OCI-LY7 (cell line): ENCODE data around the gene PAX7.

Source experiments
- EZH2phosphoT487 ChIP-seq: fragments of 200-600 bp; sonication (generic); IDR thresholded peaks from 2 replicates; pipeline ENCODE4 v1.6.1; 2018; ENCODE audit warnings: low read depth, borderline replicate concordance, mild to moderate bottlenecking, mixed run types, antibody characterized with exemption, low read length, moderate library complexity, mixed read lengths
- TF ChIP-seq, protein P1 (sequence below): fragments of 200-600 bp; sonication (generic); conservative IDR thresholded peaks from 2 replicates; pipeline ENCODE4 v1.5.1; 2014; ENCODE audit warnings: mild to moderate bottlenecking, antibody characterized with exemption, low read length, moderate library complexity, mixed read lengths

DNA sequence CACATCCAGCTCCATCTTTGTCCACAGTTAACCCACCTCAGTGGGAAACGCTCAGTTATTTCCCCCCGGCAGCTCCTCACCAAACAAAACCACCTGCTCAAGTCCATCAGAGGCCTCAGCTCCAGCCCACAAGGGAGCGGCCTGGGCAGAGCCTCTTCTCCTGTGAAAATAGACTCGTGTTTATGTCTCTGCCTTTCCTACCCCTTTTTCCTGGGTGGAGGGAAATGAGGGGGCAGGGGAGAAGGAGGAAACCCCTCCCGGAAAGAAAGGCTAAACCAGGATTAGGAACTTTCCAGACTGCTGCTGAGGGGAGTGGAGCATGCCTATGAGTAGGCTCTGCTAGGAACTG lies 81.6 kb downstream of the PAX7 start:
- TF ChIP-seq, protein P1, sequence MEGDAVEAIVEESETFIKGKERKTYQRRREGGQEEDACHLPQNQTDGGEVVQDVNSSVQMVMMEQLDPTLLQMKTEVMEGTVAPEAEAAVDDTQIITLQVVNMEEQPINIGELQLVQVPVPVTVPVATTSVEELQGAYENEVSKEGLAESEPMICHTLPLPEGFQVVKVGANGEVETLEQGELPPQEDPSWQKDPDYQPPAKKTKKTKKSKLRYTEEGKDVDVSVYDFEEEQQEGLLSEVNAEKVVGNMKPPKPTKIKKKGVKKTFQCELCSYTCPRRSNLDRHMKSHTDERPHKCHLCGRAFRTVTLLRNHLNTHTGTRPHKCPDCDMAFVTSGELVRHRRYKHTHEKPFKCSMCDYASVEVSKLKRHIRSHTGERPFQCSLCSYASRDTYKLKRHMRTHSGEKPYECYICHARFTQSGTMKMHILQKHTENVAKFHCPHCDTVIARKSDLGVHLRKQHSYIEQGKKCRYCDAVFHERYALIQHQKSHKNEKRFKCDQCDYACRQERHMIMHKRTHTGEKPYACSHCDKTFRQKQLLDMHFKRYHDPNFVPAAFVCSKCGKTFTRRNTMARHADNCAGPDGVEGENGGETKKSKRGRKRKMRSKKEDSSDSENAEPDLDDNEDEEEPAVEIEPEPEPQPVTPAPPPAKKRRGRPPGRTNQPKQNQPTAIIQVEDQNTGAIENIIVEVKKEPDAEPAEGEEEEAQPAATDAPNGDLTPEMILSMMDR = no peak
- no peak for TF ChIP-seq EZH2phosphoT487
